ENCODE results near the gene GSDMA. TPM values are rescaled to one million over a fixed set of nuclear protein-coding genes. Genes with fewer than 3 reads are reported as not detected.

GSDMA gene
- total RNA-seq, 2 experiments from 2014 or later: 3.3 to 4.5 TPM

DNA sequence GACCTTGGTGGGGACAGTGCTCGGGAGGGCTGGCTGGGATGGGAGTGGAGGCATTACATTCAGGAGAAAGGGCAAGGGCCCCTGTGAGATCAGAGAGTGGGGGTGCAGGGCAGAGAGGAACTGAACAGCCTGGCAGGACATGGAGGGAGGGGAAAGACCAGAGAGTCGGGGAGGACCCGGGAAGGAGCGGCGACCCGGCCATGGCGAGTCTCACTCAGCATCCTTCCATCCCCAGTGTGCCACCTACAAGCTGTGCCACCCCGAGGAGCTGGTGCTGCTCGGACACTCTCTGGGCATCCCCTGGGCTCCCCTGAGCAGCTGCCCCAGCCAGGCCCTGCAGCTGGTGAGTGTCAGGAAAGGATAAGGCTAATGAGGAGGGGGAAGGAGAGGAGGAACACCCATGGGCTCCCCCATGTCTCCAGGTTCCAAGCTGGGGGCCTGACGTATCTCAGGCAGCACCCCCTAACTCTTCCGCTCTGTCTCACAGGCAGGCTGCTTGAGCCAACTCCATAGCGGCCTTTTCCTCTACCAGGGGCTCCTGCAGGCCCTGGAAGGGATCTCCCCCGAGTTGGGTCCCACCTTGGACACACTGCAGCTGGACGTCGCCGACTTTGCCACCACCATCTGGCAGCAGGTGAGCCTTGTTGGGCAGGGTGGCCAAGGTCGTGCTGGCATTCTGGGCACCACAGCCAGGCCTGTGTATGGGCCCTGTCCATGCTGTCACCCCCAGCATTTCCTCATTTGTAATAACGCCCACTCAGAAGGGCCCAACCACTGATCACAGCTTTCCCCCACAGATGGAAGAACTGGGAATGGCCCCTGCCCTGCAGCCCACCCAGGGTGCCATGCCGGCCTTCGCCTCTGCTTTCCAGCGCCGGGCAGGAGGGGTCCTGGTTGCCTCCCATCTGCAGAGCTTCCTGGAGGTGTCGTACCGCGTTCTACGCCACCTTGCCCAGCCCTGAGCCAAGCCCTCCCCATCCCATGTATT, 53.5 kb downstream of the GSDMA start:
- peaks cover 5% of the 10 kb centered on the region for H3K27me3 Mint-ChIP-seq (ENCODE audit: low read depth)
- ChIA-PET POLR2A (interaction anchor here (1.3 kb wide), 1 partner anchor 11 kb away, joined by 4 read pairs; no protein-coding TSS in a partner anchor), CTCF (interaction anchor here (1.4 to 9.8 kb wide), 6 partner anchors 10 to 176 kb away, joined by 3 to 110 read pairs (median 27); no protein-coding TSS in a partner anchor)
- H3K4me1 Mint-ChIP-seq (ENCODE audit: low read depth): peaks cover 14% of the 10 kb centered on the region
- H3K4me3 Mint-ChIP-seq: no peak overlapping the region
- ATAC-seq (no peak), DNase-seq (no peak)
- peaks cover 11% of the 10 kb centered on the region for H3K36me3 Mint-ChIP-seq (ENCODE audit: low read depth)
- H3K27ac Mint-ChIP-seq: peak overlapping the region; percentile 52
- no peaks in the 10 kb centered on the region for H3K9me3 Mint-ChIP-seq (ENCODE audit: insufficient read depth)

DNA sequence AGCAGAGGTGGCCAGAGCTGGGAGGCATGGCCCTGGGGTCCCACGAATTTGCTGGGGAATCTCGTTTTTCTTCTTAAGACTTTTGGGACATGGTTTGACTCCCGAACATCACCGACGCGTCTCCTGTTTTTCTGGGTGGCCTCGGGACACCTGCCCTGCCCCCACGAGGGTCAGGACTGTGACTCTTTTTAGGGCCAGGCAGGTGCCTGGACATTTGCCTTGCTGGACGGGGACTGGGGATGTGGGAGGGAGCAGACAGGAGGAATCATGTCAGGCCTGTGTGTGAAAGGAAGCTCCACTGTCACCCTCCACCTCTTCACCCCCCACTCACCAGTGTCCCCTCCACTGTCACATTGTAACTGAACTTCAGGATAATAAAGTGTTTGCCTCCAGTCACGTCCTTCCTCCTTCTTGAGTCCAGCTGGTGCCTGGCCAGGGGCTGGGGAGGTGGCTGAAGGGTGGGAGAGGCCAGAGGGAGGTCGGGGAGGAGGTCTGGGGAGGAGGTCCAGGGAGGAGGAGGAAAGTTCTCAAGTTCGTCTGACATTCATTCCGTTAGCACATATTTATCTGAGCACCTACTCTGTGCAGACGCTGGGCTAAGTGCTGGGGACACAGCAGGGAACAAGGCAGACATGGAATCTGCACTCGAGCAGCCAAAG, 54.7 kb downstream of the GSDMA start:
- ATAC-seq: no peak
- Mint-ChIP-seq H3K36me3 (ENCODE audit: low read depth) (peaks cover 15% of the 10 kb centered on the region), H3K4me3 (no peak overlapping the region), H3K27me3 (ENCODE audit: low read depth) (no peaks in the 10 kb centered on the region), H3K4me1 (ENCODE audit: low read depth) (peaks cover 10% of the 10 kb centered on the region), H3K9me3 (ENCODE audit: insufficient read depth) (no peaks in the 10 kb centered on the region), H3K27ac (no peak overlapping the region)
- ChIA-PET CTCF (interaction anchor here (1.4 to 9.8 kb wide), 2 partner anchors 8 to 175 kb away, joined by 3 to 110 read pairs; no protein-coding TSS in a partner anchor), POLR2A (interaction anchor here (0.7 kb wide), 1 partner anchor 40 kb away, joined by 3 read pairs; no protein-coding TSS in a partner anchor)
- no peak for DNase-seq

DNA sequence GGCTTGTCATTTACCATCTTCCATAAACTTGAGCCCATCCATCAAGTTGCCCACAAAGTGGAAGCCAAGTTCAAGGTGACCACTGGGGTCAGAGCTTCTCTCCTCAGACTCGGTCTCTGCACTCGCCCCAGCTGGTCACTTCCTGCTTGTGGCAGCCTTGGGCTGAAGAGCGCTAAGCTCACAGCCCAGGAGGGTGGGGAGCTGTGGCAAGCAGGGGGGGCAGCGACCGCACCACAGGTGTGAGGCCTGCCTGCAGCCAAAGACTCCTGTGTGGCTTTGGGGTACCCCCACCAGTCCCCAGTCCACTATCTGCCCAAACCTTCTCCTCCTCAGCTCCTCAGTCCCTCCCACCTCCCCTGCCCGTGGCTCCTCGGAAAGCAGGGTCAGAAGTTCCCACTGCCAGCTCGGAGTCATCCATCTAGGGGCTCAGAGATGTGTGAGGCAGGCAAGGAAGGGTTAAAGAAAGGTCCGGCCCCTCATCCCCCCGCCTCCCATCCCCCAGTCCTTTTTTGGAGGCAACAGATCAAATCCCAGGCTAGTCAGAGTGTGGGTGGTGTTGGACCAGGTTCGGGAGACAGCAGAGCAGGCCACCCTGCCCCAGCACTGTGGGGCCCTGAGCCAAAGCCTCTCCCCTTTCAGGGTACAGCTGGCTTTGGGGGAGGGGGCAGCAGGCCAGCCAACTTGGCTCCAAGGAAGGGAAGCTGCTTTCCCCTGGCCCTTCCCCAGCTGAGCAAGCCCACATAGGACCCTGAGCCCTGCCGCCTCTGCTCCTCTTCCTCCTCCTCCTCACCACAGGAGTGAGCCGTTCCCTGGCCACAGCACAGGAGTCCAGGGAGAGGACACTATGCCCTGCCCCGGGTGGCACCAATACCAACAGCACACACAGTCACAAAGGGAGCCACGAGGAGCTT, 55.7 kb downstream of the GSDMA start:
- CTCF ChIA-PET: interaction anchor here (1.3 to 9.8 kb wide), 2 partner anchors 8 to 95 kb away, joined by 3 to 110 read pairs; no protein-coding TSS in a partner anchor
- Mint-ChIP-seq H3K27me3 (ENCODE audit: low read depth) (no peaks in the 10 kb centered on the region), H3K4me3 (no peak overlapping the region), H3K9me3 (ENCODE audit: insufficient read depth) (no peaks in the 10 kb centered on the region), H3K27ac (no peak overlapping the region), H3K36me3 (ENCODE audit: low read depth) (peaks cover 15% of the 10 kb centered on the region), H3K4me1 (ENCODE audit: low read depth) (peaks cover 9% of the 10 kb centered on the region)
- no peak for ATAC-seq
- POLR2A ChIA-PET: interaction anchor here (0.7 kb wide), 1 partner anchor 39 kb away, joined by 3 read pairs; no protein-coding TSS in a partner anchor
- no peak for DNase-seq

DNA sequence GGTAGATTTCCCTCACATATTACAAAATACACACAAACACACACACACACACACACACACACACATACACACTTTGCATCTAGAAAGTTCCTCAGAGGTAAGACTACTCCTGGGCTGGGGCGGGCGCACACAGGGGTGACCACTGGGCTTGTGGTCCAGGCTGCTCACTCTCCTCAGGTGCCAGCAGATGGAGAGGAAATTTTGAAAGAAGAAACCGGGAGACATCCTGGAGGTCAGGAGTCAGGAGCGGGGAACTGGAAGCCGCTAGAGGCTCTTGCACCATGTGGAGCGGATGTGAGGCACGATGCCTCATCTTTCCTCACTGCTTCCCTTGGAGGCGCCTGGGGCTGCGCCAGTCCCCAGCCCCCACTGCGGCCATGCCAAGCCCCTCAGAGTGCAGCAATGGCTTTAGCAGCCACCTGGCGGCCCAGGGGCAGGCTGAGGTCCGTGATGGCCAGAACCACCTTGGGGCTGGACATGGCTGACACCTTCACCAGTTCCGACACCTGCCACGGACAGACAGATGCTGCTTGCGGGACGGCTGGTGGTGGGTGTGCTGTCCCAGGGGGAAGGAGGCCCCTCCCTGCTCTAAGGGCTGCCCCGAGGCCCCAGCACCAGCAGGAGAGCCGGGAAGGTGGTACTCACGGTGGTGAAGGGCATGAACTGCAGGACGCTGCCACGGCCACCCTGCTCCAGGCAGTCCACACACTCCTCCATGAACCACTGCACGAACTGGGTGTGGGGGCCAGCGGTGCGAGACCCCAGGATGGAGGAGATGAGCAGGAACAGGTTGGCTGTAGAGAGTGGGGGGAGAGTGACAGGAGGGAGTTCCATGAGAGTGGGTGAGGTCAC, 56.6 kb downstream of the GSDMA start:
- no peak for ATAC-seq
- Mint-ChIP-seq H3K27ac (no peak overlapping the region), H3K4me3 (no peak overlapping the region), H3K36me3 (ENCODE audit: low read depth) (peaks cover 16% of the 10 kb centered on the region), H3K27me3 (ENCODE audit: low read depth) (no peaks in the 10 kb centered on the region), H3K9me3 (ENCODE audit: insufficient read depth) (no peaks in the 10 kb centered on the region), H3K4me1 (ENCODE audit: low read depth) (peaks cover 3% of the 10 kb centered on the region)
- ChIA-PET POLR2A (no interaction called here), CTCF (interaction anchor here (1.3 to 9.8 kb wide), 2 partner anchors 7 to 94 kb away, joined by 3 to 110 read pairs; no protein-coding TSS in a partner anchor)
- no peak for DNase-seq

DNA sequence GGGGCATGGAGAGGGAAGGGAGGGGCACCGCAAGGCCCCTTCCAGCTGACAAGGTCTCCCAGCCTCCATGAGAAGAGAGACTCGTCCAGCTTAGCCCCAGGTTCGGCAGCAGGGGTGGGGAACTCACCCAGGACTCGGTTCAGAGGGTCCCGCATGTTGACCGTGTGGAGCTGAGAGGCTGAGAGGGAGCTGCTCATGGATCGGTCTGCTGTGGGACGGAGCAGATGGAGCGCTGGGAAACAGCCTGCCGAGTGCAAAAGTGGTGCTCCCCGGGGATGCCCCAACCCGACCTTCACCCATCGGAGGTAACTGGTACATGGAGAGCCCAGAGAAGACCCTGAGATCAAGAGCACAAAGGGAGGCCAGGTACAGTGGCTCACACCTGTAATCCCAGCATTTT, 57.3 kb downstream of the GSDMA start:
- Mint-ChIP-seq H3K27ac (no peak overlapping the region), H3K27me3 (ENCODE audit: low read depth) (no peaks in the 10 kb centered on the region), H3K4me3 (no peak overlapping the region), H3K4me1 (ENCODE audit: low read depth) (peaks cover 5% of the 10 kb centered on the region), H3K9me3 (ENCODE audit: insufficient read depth) (no peaks in the 10 kb centered on the region), H3K36me3 (ENCODE audit: low read depth) (peaks cover 19% of the 10 kb centered on the region)
- ATAC-seq (no peak), DNase-seq (no peak)
- POLR2A ChIA-PET: no interaction called here
- CTCF ChIA-PET: no interaction called here

DNA sequence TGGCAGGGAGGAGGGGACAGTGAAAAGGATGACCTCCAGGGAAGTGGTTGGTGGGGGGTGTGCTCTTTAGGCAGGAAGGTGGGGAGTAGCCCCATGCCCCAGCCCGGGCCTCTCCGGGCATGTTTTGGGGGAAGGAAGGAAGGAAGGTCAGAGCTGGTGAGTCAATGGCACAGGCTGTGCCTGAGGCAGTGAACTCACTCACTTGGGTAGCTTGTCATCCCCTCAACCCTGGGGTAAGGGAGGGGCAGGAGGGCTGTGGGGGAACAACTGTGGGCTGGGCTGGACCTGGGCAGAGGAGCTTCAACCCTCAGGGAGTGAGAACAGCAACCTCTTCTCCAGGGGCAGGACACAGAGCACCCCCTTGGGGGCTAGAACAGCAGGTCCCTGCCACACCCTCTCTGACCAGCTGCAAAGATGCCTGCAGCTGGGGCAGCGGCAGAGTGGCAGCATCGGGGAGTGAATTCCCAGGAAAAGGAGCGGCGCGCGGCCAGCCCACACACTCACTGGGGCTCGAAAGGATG, 58.7 kb downstream of the GSDMA start:
- peak overlapping the region; percentile 70 for H3K27ac Mint-ChIP-seq
- ATAC-seq (no peak), DNase-seq (no peak)
- peaks cover 15% of the 10 kb centered on the region for H3K4me1 Mint-ChIP-seq (ENCODE audit: low read depth)
- H3K27me3 Mint-ChIP-seq (ENCODE audit: low read depth): no peaks in the 10 kb centered on the region
- H3K4me3 Mint-ChIP-seq: no peak overlapping the region
- H3K36me3 Mint-ChIP-seq (ENCODE audit: low read depth): peaks cover 32% of the 10 kb centered on the region
- H3K9me3 Mint-ChIP-seq (ENCODE audit: insufficient read depth): no peaks in the 10 kb centered on the region
- ChIA-PET CTCF (interaction anchor here (1.6 kb wide), 2 partner anchors 55 to 147 kb away, joined by 4 read pairs; no protein-coding TSS in a partner anchor), POLR2A (no interaction called here)

DNA sequence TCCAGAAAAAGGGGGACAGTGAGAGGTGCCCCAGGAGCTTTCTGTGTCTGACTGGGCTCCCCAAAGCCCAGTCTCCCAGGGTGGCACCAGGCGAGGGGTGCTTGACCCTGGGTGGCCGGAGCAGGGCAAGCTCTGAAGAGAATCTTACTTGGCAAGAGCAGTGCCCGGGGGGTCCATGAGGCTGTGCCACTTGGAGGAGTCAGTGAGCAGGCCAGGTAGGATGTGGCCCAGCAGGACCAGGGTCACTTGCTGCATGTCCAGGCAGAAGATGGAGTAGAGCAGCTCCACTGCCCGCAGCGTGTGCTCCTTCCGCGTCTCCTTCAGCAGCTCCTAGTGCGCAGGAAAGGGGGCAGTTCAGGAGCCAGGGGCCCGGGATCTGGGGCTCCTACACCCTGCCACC, 59.7 kb downstream of the GSDMA start:
- ChIA-PET POLR2A (no interaction called here), CTCF (interaction anchor here (1.6 kb wide), 1 partner anchor 54 kb away, joined by 4 read pairs; no protein-coding TSS in a partner anchor)
- no peaks in the 10 kb centered on the region for H3K9me3 Mint-ChIP-seq (ENCODE audit: insufficient read depth)
- H3K27ac Mint-ChIP-seq: no peak overlapping the region
- peaks cover 23% of the 10 kb centered on the region for H3K4me1 Mint-ChIP-seq (ENCODE audit: low read depth)
- H3K4me3 Mint-ChIP-seq: no peak overlapping the region
- H3K27me3 Mint-ChIP-seq (ENCODE audit: low read depth): no peaks in the 10 kb centered on the region
- peaks cover 39% of the 10 kb centered on the region for H3K36me3 Mint-ChIP-seq (ENCODE audit: low read depth)
- no peak for DNase-seq
- ATAC-seq: no peak

DNA sequence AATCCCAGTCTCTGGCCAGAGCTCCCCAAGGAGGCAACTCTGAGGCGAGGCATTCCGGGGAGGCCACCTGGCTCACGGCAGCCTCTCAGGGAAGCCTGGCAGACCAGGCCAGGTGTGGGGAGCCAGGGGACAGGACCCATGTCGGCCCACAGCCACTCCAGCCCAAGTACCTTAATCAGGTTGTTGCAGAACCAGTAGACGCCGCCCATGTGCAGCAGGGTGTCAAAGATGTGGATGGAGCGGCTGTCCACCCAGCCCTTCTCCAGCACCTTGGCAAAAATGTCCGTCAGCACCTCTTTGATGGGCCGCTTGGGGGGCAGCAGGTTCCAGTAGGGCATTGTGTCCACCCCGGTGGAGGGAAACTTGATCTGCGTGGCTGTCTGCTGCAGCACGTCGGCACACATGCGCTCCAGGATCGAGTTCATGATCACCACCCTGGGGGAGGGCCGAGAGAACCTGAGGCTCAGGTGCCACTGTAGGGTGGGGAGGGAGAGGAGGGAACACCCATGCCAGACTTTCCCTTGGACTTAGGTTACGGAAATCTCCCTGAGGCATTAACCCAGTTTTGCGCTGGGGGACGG, 60.2 kb downstream of the GSDMA start:
- ATAC-seq: no peak
- CTCF ChIA-PET: interaction anchor here (1.6 kb wide), 1 partner anchor 53 kb away, joined by 4 read pairs; no protein-coding TSS in a partner anchor

DNA sequence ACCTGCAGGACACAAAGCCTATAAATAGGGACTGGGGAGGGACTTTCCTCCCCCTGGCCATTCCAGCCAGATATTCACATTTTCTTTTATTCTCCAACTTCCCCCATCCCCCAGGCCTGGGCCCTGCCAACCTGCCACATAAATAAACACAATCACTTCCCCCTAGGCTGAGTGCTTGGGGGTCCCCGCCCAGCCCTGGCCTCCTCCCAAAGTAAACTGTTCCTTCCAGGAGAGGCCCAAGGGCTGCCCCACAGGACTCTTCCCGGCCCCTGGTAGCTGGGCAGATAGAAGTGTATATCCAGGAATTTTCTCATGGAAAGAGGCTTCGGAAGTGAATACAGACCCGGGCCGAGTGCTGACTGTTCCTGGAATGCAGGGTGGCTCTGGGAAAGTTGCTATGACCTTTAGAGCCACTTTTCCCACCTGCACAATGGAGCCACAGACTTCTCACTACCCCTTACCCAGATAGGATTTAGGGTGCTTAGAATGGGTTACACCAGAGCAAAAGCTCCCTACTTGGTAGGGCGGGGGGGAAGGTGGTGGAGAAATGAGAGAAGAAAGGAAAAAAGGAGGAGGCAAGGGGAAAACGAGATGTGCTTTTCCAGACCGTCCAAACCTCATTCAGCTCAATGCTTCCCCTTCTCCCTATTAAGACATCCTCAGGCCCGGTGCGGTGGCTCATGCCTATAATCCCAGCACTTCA, 60.9 kb downstream of the GSDMA start:
- Mint-ChIP-seq H3K27me3 (ENCODE audit: low read depth) (no peaks in the 10 kb centered on the region), H3K27ac (no peak overlapping the region), H3K4me1 (ENCODE audit: low read depth) (peaks cover 23% of the 10 kb centered on the region), H3K4me3 (no peak overlapping the region), H3K36me3 (ENCODE audit: low read depth) (peaks cover 43% of the 10 kb centered on the region), H3K9me3 (ENCODE audit: insufficient read depth) (no peaks in the 10 kb centered on the region)
- POLR2A ChIA-PET: no interaction called here
- ATAC-seq: no peak
- CTCF ChIA-PET: interaction anchor here (2.7 to 5.0 kb wide), 2 partner anchors 9 to 52 kb away, joined by 11 to 110 read pairs; partner anchors contain the start of gene CSF3
- no peak for DNase-seq

More for the DNA sequence above, 60.2 kb downstream of the GSDMA start:
- POLR2A ChIA-PET: no interaction called here
- DNase-seq: no peak
- H3K9me3 Mint-ChIP-seq (ENCODE audit: insufficient read depth): no peaks in the 10 kb centered on the region
- H3K27ac Mint-ChIP-seq: no peak overlapping the region
- H3K4me3 Mint-ChIP-seq: no peak overlapping the region
- peaks cover 23% of the 10 kb centered on the region for H3K4me1 Mint-ChIP-seq (ENCODE audit: low read depth)
- H3K27me3 Mint-ChIP-seq (ENCODE audit: low read depth): no peaks in the 10 kb centered on the region
- H3K36me3 Mint-ChIP-seq (ENCODE audit: low read depth): peaks cover 39% of the 10 kb centered on the region

Data from activated CD8-positive, alpha-beta T cell treated with anti-CD3 and anti-CD28 coated beads, Interleukin-2, amount 10 ng/mL, durations not matched to agents 7 days and 5 days (primary cell).